DOHH2 (cell line): ENCODE measurements around the gene PNPLA5.

ENCODE experiments used
- EZH2phosphoT487 ChIP-seq: fragments of 200-600 bp; sonication (generic); IDR thresholded peaks from 2 replicates; pipeline ENCODE4 v1.6.1; 2017; ENCODE audit warnings: borderline replicate concordance, mild to moderate bottlenecking, antibody characterized with exemption, low read length, moderate library complexity, mixed read lengths
- TF ChIP-seq, protein P1 (sequence below): fragments of 200-600 bp; sonication (generic); IDR thresholded peaks from one replicate; pipeline ENCODE4 v1.5.1; 2014; ENCODE audit warnings: antibody characterized with exemption, mild to moderate bottlenecking, low read depth, low read length; ENCODE audit not compliant: poor library complexity, severe bottlenecking

DNA sequence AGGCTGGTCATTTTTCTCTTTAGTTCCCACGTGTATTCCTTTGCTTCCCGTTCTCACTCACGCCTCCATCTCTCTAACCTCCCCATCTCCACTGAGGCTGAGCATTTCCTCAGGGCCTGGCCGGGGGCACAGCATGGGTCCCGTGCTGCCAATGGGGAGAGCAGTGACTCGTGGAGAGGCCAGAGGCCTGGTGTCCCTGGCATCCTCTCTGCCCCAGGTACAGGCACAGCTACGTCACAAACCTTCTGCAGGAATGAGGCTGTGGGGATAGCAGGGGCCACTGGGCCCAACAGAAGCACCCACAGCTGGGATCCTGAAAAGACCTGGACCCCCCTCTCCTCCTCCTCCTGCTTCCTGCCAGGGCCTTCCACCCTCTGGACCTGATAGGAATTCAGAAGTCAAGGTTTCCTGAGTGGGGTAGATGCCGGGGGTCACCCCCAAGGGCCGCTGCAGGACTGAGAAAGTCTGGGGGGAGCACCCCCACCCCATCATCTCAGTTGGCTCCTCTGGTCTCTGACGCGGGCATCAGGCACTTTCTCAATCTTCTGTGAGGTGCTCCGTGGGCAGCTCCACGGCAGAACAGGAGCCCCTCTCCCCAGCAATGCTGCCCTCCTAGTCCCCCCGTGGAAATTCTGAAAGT is 11.8 kb downstream of the PNPLA5 start:
- TF ChIP-seq, protein P1, sequence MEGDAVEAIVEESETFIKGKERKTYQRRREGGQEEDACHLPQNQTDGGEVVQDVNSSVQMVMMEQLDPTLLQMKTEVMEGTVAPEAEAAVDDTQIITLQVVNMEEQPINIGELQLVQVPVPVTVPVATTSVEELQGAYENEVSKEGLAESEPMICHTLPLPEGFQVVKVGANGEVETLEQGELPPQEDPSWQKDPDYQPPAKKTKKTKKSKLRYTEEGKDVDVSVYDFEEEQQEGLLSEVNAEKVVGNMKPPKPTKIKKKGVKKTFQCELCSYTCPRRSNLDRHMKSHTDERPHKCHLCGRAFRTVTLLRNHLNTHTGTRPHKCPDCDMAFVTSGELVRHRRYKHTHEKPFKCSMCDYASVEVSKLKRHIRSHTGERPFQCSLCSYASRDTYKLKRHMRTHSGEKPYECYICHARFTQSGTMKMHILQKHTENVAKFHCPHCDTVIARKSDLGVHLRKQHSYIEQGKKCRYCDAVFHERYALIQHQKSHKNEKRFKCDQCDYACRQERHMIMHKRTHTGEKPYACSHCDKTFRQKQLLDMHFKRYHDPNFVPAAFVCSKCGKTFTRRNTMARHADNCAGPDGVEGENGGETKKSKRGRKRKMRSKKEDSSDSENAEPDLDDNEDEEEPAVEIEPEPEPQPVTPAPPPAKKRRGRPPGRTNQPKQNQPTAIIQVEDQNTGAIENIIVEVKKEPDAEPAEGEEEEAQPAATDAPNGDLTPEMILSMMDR, result no peak
- TF ChIP-seq EZH2phosphoT487, result no peak
